Esophagus muscularis mucosa (tissue), 4 donors: Measurements from ENCODE around the gene BTBD1.
"Not testable (repeated sequence)": the region's sequence is repeated elsewhere in the genome, so short reads cannot be mapped to it uniquely, and the experiment has no call there.

Source experiments
- CTCF ChIP-seq, 3 experiments: fragments of 200-600 bp in 2 of 3; fragments of 450-650 bp in 1 of 3; sonication (generic) in 2 of 3; IDR thresholded peaks; one replicate each; pipeline ENCODE4 v1.5.1; 2017 to 2019; ENCODE audit warnings: antibody characterized with exemption in 3 of 3, mild to moderate bottlenecking in 2 of 3, moderate library complexity in 1 of 3
- EP300 ChIP-seq: sonication (generic); formaldehyde crosslinking; IDR thresholded peaks from one replicate; pipeline ENCODE4 v1.6.1; 2017; ENCODE audit warnings: antibody characterized with exemption
- POLR2A ChIP-seq: fragments of 450-650 bp; IDR thresholded peaks from one replicate; pipeline ENCODE4 v1.6.1; 2017; ENCODE audit warnings: antibody characterized with exemption, moderate library complexity, mild to moderate bottlenecking, low read depth
- POLR2AphosphoS5 ChIP-seq, 2 donors: sonication (generic); formaldehyde crosslinking; IDR thresholded peaks; one replicate each; pipeline ENCODE4 v1.6.1; 2017; ENCODE audit warnings: antibody characterized with exemption in 2 of 2

GRCh38 chr15:83000672-83001031 lies 66.4 kb downstream of the BTBD1 start:
- peak in 1 of 3 experiments; percentile 0 for TF ChIP-seq CTCF (IDR thresholded peaks at IDR 0.05)
- not testable (repeated sequence) for TF ChIP-seq POLR2AphosphoS5 (IDR thresholded peaks at IDR 0.05); POLR2A; EP300
